CD4-positive, alpha-beta T cell treated with Interleukin-4 for 4 hours (primary cell): ENCODE data around the gene DDX10.
"Not testable (repeated sequence)": the region's sequence is repeated elsewhere in the genome, so short reads cannot be mapped to it uniquely, and the experiment has no call there.

Experiments used
- DNase-seq: peaks from one replicate; pipeline ENCODE4 v3.0.0-alpha.2; 2020

The DDX10 gene

DNA sequence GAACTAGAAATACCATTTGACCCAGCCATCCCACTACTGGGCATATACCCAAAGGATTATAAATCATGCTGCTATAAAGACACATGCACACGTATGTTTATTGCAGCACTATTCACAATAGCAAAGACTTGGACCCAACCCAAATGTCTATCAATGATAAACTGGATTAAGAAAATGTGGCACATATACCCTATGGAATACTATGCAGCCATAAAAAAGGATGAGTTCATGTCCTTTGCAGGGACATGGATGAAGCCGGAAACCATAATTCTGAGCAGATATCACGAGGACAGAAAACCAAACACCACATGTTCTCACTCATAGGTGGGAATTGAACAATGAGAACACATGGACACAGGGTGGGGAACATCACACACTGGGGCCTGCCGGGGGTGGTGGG lies 114.3 kb downstream of the DDX10 start:
- DNase-seq = not testable (repeated sequence)

DNA sequence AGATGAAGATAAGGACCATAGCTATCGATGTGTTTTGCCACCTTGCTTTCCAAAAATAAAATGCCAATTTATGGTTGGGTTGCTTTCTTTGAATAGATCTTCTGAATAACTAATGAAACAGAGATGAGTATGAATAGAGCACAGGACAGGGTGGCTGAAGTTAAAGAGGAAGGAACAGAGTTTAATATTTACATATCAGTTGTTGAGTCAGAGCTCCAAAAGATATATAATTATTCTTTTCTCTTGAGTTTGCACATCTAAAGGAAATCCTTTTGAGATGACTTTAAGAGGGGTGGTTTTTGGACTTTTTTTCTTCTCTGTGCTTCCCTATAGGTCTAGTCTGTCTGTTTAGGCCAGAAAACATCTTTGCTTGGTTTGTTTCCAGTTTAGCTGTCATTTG lies 115.2 kb downstream of the DDX10 start:
- no peak for DNase-seq

DNA sequence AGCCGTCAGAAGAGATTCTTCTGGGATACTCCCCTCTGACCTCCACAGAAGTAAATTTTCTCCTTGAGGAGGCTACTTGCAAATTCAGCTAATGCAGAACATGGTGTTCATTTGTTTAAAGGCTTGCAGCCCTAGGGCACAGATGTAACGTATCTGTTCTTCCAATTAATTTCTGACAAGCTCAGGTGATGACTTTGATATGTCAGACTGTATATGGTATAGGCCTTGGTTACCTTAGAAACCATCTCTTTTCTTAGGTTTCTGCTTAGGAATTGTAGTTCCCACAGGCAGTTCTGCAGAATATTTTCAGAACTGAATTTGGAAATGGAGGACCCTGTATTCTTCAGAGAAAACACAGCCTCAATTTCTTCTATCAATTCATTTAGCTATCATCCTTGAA lies 117.1 kb downstream of the DDX10 start:
- no peak for DNase-seq

DNA sequence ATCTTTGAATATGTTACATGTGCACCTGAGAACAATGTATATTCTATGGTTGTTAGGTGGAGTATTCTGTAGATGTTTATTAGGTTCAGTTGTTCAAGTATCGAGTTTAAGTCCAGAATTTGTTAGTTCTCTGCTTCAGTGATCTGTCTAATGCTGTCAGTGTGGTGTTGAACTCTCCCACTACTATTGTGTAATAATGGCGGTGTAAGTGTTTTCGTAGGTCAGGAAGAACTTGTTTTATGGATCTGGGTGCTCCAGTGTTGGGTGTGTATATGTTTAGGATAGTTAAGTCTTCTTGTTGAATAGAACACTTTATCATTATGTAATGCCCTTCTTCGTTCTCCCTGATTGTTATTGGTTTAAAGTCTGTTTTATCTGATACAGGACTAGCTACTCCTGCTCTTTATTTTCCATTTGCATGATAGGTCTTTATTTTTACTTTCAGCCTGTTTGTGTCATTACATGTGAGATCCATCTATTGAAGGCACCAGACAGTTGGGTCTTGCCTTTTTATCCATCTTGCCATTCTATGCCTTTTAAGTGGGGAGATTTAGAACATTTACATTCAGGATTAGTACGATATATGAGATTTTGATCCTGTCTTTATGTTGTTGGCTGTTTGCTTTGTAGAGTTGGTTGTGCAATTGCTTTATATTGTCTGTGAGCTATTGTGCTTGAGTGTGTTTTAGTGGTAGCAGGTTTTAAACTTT lies 121.6 kb downstream of the DDX10 start:
- DNase-seq = no peak

DNA sequence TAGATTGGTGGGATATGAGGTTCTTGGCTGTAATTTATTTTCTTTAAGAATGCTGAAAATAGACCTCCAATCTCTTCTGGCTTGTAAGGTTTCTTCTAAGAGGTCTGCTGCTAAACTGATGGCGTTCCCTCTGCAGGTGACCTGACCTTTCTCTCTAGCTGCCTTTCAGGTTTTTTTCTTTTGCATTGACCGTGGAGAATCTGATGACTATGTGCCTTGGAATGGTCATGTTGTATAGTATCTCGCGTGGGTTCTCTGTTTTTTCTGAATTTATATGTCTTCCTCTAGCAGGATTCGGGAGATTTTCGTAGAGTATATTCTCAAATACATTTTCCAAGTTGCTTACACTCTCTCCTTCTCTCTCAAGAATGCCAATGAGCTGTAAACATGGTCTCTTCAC lies 122.2 kb downstream of the DDX10 start:
- DNase-seq = no peak

DNA sequence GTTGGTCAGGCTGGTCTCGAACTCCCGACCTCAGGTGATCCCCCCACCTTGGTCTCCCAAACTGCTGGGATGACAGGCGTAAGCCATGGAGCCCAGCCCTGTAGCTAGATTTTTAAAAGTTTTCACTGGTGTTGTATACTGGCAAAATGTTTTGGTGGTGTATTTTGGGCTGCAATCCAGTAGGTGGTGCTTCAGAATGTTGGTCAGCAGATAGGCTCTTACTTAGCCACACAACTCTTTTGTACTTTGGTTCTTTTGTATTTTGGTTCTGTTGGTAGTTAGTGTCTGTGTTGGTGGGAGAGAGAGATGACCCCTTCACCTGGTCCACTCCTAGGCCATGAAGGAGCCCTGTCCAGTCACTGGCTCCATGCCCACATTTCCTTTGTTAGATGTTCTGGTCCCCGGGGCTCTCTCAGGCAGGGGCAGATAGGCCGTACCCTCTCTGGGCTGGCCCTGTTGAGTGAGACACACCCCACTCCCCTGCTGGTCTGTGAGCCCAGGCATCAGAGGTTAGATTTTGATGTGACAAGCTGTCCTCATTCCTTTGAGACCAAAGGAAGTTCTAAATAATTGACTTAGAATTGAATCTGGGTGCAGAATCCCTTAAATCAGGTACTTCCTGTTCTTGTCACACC lies 123.8 kb downstream of the DDX10 start:
- DNase-seq = no peak

DNA sequence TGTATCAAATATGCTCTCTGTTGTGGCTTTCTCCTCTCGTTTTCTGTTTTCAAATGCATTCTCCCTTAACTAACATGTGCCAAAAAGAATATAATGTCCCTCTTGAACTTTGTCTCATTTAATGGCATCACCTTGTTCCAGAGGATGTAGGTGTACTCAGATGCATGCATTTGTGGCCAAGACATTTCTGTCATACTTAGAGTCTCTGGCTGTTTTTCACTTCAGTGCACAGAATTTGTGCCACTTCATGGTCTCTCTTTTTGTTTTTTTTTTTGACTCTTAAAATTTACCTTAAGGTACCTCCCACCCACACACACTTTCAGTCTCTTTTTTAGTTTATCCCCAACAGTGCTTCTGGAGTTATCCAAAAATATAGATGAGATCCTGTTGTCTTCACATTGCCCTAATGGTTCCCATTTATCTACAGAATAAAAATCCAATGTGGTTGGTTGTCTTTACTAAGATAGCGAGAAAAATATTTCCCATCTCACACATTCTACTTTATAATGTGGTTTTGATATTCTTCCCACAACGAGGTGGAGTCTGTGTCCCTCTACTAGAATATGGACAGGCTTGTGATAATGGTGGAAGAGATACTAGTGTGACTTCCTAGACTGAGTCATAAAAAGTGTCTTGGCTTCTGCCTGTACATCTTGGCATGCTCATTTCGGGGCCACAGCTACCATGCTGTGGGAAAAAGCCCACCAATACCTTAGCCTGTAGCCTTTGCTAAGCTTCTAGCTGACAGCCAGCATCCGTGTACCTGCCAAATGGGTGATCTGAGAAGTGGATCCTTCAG lies 125.8 kb downstream of the DDX10 start:
- no peak for DNase-seq

DNA sequence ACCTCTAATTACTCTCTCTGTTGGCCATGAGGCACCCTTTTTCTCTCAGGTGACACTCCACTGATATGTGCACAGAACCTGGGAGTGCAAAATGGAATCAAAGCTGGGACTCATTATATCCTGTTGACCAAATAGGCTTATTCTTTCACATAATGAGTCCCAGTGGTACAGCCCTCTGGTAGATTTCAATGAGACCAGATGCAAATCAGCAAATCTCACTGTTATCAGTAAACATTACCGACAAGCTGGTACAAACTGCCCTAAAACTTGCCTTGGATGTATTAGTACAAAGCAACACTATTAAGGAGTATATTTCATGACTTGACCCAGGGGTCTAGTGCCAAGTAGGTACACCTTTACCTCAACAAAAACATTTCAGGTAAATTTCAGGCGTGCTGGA lies 128.3 kb downstream of the DDX10 start:
- DNase-seq = no peak

DNA sequence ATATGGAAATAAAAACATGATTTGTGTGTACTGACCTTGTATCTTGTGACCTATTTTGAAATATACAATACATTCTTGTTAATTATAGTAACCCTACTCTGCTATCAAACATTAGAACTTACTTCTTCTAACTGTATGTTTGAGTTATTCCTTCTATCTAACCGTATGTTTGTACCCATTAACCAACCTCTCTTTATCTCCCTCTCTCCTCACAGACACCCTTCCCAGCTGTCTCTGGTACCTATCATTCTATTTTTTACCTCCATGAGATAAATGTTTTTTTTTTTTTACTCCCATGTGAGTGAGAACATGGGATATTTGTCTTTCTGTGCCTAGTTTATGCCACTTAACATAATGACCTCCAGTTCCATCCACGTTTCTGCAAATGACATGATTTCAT lies 128.7 kb downstream of the DDX10 start:
- DNase-seq = no peak

DNA sequence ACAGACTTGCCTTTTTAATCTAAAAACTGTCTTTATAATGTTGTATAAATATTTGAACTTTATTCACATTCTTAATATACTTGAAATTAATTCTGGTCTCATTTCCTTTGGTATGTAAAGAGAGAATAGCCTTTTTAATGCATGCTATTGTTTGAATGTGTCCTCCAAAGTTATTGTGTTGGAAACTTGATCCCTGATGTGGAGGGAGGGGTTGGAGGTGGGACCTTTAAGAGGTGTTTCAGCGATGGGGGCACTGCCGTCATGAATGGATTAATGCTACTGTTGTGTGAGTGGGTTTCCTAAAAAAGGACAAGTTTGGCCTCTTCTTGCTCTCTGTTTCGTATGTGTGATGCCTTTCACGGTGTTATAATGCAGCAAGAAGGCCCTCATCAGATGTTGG lies 131.7 kb downstream of the DDX10 start:
- DNase-seq = no peak

DNA sequence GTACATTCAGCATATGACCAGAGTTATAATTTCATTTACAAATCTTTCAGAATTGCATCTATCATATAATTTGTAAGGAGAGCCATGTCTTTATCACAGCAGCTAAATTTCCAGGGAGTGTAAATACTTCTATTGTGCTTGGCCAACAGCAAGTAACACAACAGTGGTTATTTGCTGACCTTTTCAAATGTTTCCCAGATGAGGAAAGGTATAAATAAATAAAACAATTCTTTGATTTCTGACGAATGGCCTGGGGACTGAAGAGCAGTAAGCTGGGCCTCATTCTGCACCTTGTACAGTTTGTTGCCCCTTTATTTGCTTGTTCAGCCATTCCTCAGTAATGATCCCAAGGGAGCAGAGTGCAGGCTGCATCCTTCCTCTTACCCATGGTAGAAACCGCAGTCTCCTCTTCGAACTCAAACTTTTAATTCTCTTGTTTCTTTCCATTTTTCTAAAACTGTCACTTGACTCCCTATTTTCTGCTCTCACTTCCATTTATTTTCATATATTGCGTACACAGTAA lies 132.8 kb downstream of the DDX10 start:
- DNase-seq = no peak

DNA sequence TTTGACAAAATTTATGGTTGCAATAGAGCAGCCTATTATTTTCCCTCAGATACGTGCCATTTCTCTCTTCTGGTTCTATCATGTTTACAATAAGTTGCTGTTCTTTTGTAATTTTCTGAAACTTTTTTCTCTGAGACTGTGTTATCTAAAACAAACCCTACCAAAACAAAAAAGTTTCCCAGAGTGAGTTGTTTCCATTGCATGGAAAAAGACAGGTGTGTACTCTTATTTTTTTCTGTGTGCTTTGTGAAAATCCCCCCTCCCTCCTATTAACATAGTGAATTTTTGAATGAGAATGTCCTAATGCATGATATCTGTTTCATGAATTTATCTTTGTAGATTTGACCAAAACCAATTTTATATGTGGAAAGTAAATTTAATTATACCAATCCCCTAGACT lies 137.6 kb downstream of the DDX10 start:
- no peak for DNase-seq

DNA sequence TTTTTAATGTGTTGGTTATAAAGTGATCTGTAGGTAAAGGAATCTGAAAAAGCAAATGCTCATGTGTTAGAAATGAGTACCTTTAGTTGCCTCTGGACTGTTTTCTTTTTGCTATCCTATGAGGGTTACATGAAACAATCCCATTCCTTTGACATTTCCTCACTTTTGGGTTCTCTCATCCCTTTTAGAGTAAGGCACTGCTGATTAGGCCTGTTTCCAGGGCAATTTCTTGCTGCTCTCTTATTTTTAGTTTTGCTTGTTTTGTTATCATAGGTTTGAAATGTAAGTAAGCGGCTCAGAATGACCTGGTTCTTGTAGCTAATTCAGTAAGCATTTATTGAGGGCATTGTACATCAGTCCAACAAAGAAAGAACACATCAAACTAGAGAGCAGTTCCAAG lies 138.9 kb downstream of the DDX10 start:
- DNase-seq = no peak

DNA sequence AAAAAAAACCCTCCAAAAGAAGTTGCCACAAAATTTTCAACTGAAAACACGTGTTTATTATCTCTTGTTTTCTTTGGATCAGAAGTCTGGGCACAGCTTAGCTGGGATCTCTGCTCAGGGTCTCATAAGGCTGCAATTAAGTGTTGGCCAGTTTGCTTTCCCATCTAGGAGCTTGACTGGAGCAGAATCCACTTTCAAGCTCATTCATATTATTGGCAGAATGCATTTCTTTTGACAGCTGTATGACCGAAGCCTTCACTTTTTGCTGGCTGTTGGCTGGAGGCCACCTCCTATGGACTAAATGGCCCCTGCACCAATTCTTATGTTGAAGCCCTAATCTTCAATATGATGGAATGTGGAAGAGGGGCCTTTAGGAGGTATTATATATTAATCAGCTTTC lies 139.6 kb downstream of the DDX10 start:
- no peak for DNase-seq

DNA sequence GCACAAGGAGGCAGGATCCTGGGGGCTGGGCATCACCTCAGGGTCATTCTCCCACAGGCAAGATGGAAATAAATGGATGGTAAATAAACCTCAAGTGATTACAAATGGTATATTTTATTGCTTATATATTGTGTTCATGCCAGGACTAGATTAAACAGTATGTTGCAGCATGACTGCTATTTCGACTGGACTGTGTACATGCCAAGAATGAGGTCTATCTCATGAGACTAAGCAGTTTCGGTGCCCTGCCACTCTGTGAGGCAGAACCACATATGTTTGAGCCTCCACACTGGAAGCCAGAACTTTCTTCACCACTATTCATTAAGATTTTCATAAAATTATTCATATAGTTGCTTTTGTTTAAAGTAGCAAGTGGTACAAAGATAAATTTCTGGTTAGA lies 140.2 kb downstream of the DDX10 start:
- no peak for DNase-seq

DNA sequence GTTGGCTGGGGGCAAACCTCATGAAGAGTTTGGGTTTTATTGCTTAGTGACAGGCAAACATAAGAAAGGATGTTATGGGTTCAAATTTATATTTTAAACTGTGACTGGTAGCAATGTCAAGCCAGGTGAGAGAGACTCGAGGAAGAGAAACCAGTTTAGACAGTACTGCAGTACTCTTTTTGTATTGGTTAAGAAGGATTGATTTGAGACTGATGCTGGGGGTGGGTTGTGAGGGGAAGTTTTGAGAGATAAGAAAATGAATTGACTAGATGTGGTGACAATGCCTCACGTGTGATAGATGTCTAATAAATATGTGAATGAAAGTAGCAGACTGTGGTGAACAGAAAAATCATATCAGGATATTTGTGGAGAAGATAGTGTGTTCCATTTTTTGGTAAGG lies 142.4 kb downstream of the DDX10 start:
- no peak for DNase-seq

DNA sequence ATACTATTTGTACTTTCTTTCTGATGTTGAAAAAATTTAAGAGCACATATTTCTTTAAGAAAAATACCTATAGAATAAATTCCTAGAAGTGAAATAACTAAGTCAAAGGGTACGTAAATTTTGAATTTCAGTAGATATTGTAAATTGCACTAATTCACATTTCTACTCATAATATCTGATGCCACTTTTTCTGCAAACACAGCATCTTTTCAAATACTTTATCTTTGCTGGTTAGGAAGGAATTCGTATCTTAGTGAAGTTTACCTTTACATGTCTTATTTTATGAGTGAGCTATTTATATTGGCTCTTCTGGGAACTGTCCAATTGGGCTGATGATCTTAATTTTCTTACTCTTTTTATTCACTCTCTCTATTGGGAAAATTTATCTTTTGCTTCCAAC lies 148.2 kb downstream of the DDX10 start:
- no peak for DNase-seq

DNA sequence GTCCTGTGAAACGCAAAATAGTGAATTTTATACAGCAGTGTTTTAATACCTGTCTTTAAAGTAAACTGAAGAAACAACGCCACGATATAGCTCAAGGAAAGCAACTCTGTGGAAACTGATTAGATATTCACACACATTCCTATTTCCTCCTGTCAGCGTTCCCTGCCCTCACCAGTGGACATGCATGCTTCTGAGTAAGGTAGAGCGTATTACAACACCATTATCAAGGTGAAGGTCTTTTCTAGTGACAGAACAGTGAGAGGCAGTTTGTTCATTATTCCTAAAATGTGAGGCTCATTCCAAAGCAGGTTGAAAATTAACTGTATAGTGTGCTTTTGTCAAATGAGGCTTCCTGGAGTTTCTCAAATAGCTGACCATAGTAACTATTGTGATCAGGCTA lies 153.1 kb downstream of the DDX10 start:
- DNase-seq = no peak

DNA sequence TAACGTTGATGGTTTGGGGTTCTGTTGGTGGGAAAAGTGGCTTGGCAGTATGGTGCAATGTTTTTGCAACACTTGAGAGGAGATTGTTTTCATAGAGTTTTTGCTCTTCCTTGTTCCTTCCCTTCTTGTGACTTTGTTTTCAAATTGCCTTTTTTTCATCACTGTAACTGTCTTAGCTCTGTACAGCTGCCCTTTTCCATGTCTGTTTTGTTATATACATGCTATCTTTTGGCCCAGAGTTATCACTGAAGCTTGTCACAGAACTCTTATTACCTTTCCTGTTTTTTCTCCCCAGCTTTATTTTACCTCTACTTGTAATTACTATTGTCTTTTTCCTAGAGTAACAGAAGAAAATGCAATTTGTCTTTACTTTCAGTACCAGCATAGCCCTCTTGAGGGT lies 154.1 kb downstream of the DDX10 start:
- no peak for DNase-seq

DNA sequence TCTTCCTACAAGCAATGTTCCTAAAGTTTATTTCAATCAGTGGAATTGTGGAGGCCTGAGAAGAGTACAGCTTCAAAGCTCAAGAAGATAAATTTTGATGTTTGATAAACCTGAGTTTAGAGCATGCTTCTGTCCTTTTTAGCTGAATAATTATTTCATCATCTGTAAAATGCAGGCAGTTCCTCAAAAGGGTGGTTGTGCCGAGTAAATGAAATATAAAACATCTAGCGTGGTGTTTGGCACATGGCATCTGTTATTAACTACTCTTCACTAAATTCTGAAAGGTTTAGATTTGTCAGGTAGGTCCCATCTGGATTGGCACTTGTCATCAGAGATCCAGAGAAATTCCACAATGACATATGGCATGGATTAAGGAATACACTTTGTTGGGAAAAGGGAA lies 155.1 kb downstream of the DDX10 start:
- no peak for DNase-seq

DNA sequence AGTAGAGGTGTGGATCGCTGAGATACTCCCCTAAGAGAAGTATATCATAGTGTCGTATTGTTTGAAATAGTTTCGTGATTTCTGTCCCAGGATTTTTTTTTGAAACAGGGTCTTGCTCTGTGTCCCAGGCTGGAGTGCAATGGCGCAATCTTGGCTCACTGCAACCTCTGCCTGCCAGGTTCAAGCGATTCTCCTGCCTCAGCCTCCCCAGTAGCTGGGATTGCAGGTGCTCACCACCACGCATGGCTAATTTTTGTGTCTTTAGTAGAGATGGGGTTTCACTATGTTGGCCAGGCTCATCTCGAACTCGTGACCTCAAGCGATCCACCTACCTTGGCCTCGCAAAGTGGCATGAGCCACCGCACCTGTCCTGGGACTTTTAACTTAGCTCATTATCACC lies 159.1 kb downstream of the DDX10 start:
- DNase-seq = not testable (repeated sequence)

DNA sequence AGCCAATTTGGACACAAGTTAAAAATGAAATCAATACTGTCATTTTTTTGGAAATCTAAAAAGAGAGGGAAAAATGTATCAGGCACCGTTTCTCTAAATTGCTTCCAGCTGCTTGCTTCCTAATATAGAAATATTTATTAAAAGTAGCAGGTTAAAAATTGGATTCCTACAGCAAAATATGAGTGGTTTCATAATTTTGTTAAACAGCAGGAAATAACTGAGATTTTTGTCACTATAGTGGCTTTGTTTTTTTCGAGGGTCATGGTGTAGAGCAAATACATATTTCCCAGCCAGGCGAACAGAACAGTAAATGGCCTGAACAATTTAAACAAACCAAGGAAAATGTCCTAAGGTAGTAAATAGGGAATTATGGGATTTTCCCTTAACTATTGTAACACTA lies 159.7 kb downstream of the DDX10 start:
- no peak for DNase-seq

DNA sequence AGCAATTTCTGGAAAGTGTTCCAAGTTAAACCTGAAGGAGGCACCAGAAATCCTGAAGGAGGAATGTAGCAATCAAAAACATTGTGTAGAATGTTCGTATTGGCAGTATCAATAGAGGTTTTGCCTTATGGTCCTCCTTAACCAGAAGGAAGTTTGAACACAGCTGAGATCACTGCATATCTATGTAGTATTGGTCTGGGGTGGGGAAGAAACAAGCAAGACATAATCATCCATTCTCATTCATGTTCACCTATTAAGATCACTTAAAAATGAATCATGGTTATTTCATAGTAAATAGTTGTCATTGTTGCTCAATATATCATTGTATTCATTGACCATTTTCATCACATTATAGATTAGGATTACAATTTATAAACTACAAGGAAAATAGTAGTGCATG lies 160.5 kb downstream of the DDX10 start:
- no peak for DNase-seq

DNA sequence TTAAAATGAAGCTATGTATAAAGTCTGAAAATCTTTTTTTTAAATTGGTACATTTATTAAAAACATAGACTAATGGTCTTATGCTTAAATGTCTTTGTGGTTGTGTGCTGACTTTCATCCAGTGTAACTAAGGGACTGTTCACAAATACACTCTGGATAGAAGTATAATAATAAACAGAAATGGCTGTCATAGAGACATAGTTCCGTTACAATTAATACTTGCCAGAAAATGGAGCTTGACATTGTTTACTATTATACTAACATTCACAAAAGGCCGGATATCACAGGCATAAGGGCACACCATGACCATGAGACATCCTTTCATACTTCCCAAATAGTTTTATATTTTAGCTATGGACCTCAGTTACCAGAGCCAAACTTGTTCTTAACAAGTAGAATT lies 161.3 kb downstream of the DDX10 start:
- DNase-seq = no peak
